Sigmoid colon (tissue), 7 donors: ENCODE results near the gene FOXC1. TPM values are rescaled to one million over a fixed set of nuclear protein-coding genes. Genes with fewer than 3 reads are reported as not detected.

Experiments
- DNase-seq: peaks from one replicate; pipeline ENCODE4 v3.0.0-alpha.2; 2019
- H3K27ac ChIP-seq, 4 donors: fragments of 200-600 bp; sonication (generic); one replicate each; pipeline ENCODE4 v1.5.1; 2016 to 2019; ENCODE audit warnings: mild to moderate bottlenecking in 1 of 4
- H3K27me3 ChIP-seq, 3 donors: fragments of 200-600 bp; sonication (generic); one replicate each; pipeline ENCODE4 v1.5.1; 2019; ENCODE audit warnings: mild to moderate bottlenecking in 1 of 3
- H3K36me3 ChIP-seq, 4 donors: fragments of 200-600 bp; sonication (generic); one replicate each; pipeline ENCODE4 v1.5.1; 2016 to 2019
- H3K4me1 ChIP-seq, 4 donors: fragments of 200-600 bp; sonication (generic); one replicate each; pipeline ENCODE4 v1.5.1; 2017 to 2019
- H3K4me3 ChIP-seq, 4 donors: fragments of 200-600 bp; sonication (generic); one replicate each; pipeline ENCODE4 v1.5.1; 2017 to 2019; ENCODE audit warnings: mild to moderate bottlenecking in 2 of 4, moderate library complexity in 1 of 4
- H3K9me3 ChIP-seq, 4 donors: fragments of 200-600 bp in 3 of 4; sonication (generic) in 3 of 4; one replicate each; pipeline versions ENCODE4 v1.5.1 to v1.6.1; 2013 to 2019
- EP300 ChIP-seq, 4 donors: sonication (generic); formaldehyde crosslinking; IDR thresholded peaks; one replicate each; pipeline ENCODE4 v1.6.1; 2017; ENCODE audit warnings: antibody characterized with exemption in 4 of 4
- POLR2A ChIP-seq, 2 donors: fragments of 450-650 bp; IDR thresholded peaks; one replicate each; pipeline ENCODE4 v1.6.1; 2016; ENCODE audit warnings: antibody characterized with exemption in 2 of 2, mild to moderate bottlenecking in 2 of 2, moderate library complexity in 2 of 2
- POLR2AphosphoS5 ChIP-seq, 4 donors: sonication (generic); formaldehyde crosslinking; IDR thresholded peaks; one replicate each; pipeline ENCODE4 v1.6.1; 2017; ENCODE audit warnings: antibody characterized with exemption in 4 of 4
- WGBS, 2 donors: extraction: QIAGEN DNeasy Blood & Tissue Kit; methylation state at CpG; one replicate each; pipeline ENCODE4 v1.1.7; 2013; 5-methylcytosine and 5-hydroxymethylcytosine counted together
- intact Hi-C: fragments of 100-400 bp; cut with DNase I; formaldehyde crosslinking; loops from one replicate; pipeline ENCODE4 v1.15.1; 2023
- polyA plus RNA-seq, 3 donors: library from polyadenylated mRNA; stranded (reverse); fragments of 200-250 nt; gene quantifications; one replicate each; pipeline ENCODE4 v1.2.3, GENCODE V29; 2013
- total RNA-seq, 4 donors: library from RNA; depleted of rRNA; stranded (reverse); fragments of >200 nt; gene quantifications; one replicate each; pipeline ENCODE4 v1.1.0, GENCODE V29; 2016
- TF ChIP-seq, protein P1 (sequence below), 4 experiments: fragments of 450-650 bp in 3 of 4; fragments of 200-600 bp in 1 of 4; IDR thresholded peaks; one replicate each; pipeline ENCODE4 v1.5.1; 2016 to 2019; ENCODE audit warnings: antibody characterized with exemption in 4 of 4, mild to moderate bottlenecking in 3 of 4, moderate library complexity in 2 of 4
- donor health status: healthy with polysubstance abuse.
- donor health status: Bipolar disorder and iron deficiency.
- donor health status: healthy.

FOXC1 gene
- total and polyA plus RNA-seq, 7 donors: 0.60 to 3.0 (median 1.6) TPM; not detected in 1

DNA sequence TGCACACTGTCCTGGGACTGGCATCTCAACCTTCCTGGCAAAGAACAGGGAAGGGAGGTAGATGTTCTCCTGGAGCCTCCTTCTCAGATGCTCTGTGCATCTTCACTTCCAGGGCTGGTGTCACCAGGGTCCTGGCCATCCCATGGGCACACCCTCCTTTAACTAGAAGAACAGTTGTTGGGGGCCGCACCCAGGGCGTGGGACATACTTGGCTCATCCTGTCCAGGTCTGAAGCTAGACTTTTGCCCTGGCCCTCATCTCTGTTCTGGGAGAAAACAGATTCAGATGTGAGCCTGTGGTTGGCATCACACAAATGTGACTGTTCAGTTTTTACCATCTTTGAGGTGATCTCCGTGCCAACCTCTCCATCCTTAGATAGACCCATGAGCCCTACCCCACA lies 41.6 kb downstream of the FOXC1 start:
- TF ChIP-seq POLR2AphosphoS5 (IDR thresholded peaks at IDR 0.05) (no peak), POLR2A (IDR thresholded peaks at IDR 0.05) (no peak), EP300 (IDR thresholded peaks at IDR 0.05) (no peak)
- TF ChIP-seq, protein P1, sequence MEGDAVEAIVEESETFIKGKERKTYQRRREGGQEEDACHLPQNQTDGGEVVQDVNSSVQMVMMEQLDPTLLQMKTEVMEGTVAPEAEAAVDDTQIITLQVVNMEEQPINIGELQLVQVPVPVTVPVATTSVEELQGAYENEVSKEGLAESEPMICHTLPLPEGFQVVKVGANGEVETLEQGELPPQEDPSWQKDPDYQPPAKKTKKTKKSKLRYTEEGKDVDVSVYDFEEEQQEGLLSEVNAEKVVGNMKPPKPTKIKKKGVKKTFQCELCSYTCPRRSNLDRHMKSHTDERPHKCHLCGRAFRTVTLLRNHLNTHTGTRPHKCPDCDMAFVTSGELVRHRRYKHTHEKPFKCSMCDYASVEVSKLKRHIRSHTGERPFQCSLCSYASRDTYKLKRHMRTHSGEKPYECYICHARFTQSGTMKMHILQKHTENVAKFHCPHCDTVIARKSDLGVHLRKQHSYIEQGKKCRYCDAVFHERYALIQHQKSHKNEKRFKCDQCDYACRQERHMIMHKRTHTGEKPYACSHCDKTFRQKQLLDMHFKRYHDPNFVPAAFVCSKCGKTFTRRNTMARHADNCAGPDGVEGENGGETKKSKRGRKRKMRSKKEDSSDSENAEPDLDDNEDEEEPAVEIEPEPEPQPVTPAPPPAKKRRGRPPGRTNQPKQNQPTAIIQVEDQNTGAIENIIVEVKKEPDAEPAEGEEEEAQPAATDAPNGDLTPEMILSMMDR (IDR thresholded peaks at IDR 0.05): no peak
- H3K4me3 ChIP-seq: no peak overlapping the region
- H3K4me1 ChIP-seq: no peaks in the 10 kb centered on the region
- H3K27me3 ChIP-seq: no peaks in the 10 kb centered on the region
- no peaks in the 10 kb centered on the region for H3K9me3 ChIP-seq
- intact Hi-C loops: no loop called here
- no peak for DNase-seq
- H3K36me3 ChIP-seq: no peaks in the 10 kb centered on the region
- WGBS, 2 donors: 94 to 96% methylated on average over 3 of the region's 3 CpGs
- no peak overlapping the region for H3K27ac ChIP-seq

DNA sequence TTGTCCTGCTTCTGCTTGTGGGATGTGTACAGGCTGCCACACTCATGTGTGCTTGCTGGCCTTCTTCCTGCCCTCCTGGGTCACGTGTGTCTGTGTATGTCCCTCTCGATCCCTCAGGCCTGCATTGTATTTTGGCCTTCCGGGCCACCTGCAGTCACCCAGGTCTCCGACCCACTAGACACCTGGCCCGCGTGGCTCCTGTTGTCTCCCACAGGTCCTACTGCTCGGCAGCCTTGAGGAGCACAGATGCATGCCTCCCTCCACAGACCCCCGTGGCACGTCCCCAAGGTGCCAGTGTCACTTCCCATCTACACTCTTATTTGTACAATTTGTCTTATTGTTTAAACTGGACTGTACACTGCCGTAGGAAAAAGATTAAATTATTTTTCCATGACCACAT lies 43.1 kb downstream of the FOXC1 start:
- no peak for DNase-seq
- no peaks in the 10 kb centered on the region for H3K9me3 ChIP-seq
- 95% methylated on average over 10 of the region's 10 CpGs for WGBS, 2 donors
- no peaks in the 10 kb centered on the region for H3K4me1 ChIP-seq
- no peak overlapping the region for H3K4me3 ChIP-seq
- no peaks in the 10 kb centered on the region for H3K27me3 ChIP-seq
- TF ChIP-seq POLR2A (IDR thresholded peaks at IDR 0.05): no peak
- no peak for TF ChIP-seq POLR2AphosphoS5 (IDR thresholded peaks at IDR 0.05)
- no peak for TF ChIP-seq EP300 (IDR thresholded peaks at IDR 0.05)
- TF ChIP-seq, protein P1 (IDR thresholded peaks at IDR 0.05): no peak
- no peak overlapping the region for H3K27ac ChIP-seq
- intact Hi-C loops: no loop called here
- H3K36me3 ChIP-seq: no peaks in the 10 kb centered on the region

DNA sequence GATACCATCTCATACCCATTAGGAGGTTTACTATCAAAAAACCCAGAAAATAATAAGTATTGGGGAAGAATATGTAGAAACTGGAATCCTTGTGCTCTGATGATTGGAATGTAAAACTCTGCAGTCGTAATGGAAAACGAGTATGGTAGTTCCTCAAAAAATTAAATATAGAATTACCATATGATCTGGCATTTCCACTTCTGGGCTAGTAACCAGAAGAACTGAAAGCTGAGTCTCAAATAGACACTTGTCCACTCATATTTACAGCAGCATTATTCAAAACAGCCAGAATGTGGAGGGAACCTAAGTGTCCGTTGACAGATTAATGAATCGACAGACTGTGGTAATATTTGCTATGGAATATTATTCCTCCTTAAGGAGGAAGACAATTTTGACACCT lies 44.3 kb downstream of the FOXC1 start:
- intact Hi-C loops: no loop called here
- no peaks in the 10 kb centered on the region for H3K36me3 ChIP-seq
- TF ChIP-seq EP300 (IDR thresholded peaks at IDR 0.05) (no peak), POLR2AphosphoS5 (IDR thresholded peaks at IDR 0.05) (no peak), POLR2A (IDR thresholded peaks at IDR 0.05) (no peak)
- TF ChIP-seq, protein P1 (IDR thresholded peaks at IDR 0.05): no peak

DNA sequence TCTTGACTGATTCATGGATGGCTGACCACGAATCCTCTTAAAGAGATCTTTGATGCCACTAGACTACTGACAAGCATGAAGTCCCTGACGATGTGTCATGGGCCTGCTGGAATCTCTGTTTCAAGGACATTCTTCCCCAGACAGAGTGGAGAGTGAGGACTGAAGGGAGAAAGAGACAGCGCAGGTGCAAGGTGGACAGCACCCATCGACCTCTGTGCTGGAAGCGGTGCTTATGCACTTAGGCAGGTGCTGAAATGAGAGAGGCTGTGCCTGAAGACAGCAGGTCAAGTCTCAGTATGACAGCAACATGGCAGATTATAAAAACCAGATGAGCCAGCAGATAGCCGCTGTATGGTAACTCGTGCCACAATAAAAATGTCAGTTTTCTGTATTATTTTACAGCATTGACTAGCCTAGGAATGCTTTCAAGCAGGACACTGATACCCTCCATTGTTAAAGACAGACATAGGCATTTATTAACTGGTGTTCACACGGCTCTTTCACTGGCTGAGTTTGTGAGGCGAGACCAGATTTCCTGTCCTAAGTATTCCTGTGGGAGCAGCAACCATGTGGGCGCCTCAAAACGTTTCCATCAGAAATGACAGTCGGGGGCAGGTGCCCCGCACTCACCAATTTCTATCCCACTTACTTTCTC lies 47.5 kb downstream of the FOXC1 start:
- TF ChIP-seq, protein P1 (IDR thresholded peaks at IDR 0.05): no peak
- TF ChIP-seq POLR2AphosphoS5 (IDR thresholded peaks at IDR 0.05) (no peak), EP300 (IDR thresholded peaks at IDR 0.05) (no peak), POLR2A (IDR thresholded peaks at IDR 0.05) (no peak)
- no peak for DNase-seq
- H3K9me3 ChIP-seq: no peaks in the 10 kb centered on the region
- intact Hi-C loops: no loop called here
- no peak overlapping the region for H3K4me3 ChIP-seq
- no peak overlapping the region for H3K27ac ChIP-seq
- 85 to 87% methylated on average over 13 of the region's 13 CpGs for WGBS, 2 donors
- H3K27me3 ChIP-seq: no peaks in the 10 kb centered on the region
- H3K36me3 ChIP-seq: no peaks in the 10 kb centered on the region
- H3K4me1 ChIP-seq: no peaks in the 10 kb centered on the region

More for the DNA sequence above, 44.3 kb downstream of the FOXC1 start:
- H3K27me3 ChIP-seq: no peaks in the 10 kb centered on the region
- 86 to 87% methylated on average over 4 of the region's 4 CpGs for WGBS, 2 donors
- H3K4me1 ChIP-seq: no peaks in the 10 kb centered on the region
- no peak overlapping the region for H3K4me3 ChIP-seq
- no peak overlapping the region for H3K27ac ChIP-seq
- DNase-seq: no peak
- H3K9me3 ChIP-seq: no peaks in the 10 kb centered on the region

DNA sequence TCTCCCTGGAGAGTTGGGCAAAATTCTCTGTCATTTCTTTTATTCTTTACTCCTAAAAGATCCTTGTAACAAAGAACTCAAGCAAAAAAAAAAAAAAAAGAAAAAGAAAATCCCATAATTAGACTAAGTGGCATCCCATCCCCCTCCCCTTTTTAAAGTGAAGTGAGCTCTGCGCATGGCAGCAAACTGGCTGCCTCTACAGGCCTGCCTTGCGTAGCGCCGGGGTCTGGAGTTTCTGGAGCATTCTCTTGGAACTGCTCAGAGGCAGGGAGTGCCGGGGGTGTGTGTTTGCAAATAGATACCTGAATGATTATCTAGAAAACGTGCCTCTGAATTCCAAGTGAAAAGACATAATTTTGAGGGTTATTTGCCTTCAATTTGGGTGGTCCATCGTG lies 48.1 kb downstream of the FOXC1 start:
- Histone ChIP-seq H3K4me1 (no peaks in the 10 kb centered on the region), H3K27ac (no peak overlapping the region), H3K4me3 (no peak overlapping the region), H3K36me3 (no peaks in the 10 kb centered on the region), H3K27me3 (no peaks in the 10 kb centered on the region), H3K9me3 (no peaks in the 10 kb centered on the region)
- intact Hi-C loops: no loop called here
- 85 to 91% methylated on average over 7 of the region's 7 CpGs for WGBS, 2 donors
- no peak for DNase-seq
- TF ChIP-seq, protein P1 (IDR thresholded peaks at IDR 0.05): no peak
- TF ChIP-seq EP300 (IDR thresholded peaks at IDR 0.05) (no peak), POLR2AphosphoS5 (IDR thresholded peaks at IDR 0.05) (no peak), POLR2A (IDR thresholded peaks at IDR 0.05) (no peak)
